Fibroblast of peridontal ligament (primary cell): ENCODE results near the gene C20orf173.
"Not testable (repeated sequence)": the region's sequence is repeated elsewhere in the genome, so short reads cannot be mapped to it uniquely, and the experiment has no call there.

Experiments
- DNase-seq: peaks from one replicate; pipeline ENCODE4 v3.0.0-alpha.2; 2010; ENCODE audit errors: extremely low read depth

C20orf173 gene

GRCh38 chr20:35529552-35529951, at the start of gene C20orf173:
Gene C20orf173, minus strand, starts transcription at chr20:35529652. Its CDS starts 279 bp downstream, at chr20:35529373.
- no peak for DNase-seq

- DNase-seq, result no peak
Observed at GRCh38 chr20:35579196-35579595, 49.7 kb upstream of the C20orf173 start.

- no peak for DNase-seq
Observed at GRCh38 chr20:35578469-35578868, 49.0 kb upstream of the C20orf173 start.

GRCh38 chr20:35576816-35577215, 47.4 kb upstream of the C20orf173 start:
- DNase-seq, result no peak

- no peak for DNase-seq
Observed at GRCh38 chr20:35575958-35576357, 46.5 kb upstream of the C20orf173 start.

GRCh38 chr20:35572838-35573237, 43.4 kb upstream of the C20orf173 start:
- DNase-seq, result no peak

- no peak for DNase-seq
Observed at GRCh38 chr20:35571555-35571954, 42.1 kb upstream of the C20orf173 start.

GRCh38 chr20:35568645-35569044, 39.2 kb upstream of the C20orf173 start:
- DNase-seq, result no peak

GRCh38 chr20:35564905-35565304, 35.5 kb upstream of the C20orf173 start:
- DNase-seq, result no peak

- DNase-seq, result no peak
Observed at GRCh38 chr20:35563834-35564233, 34.4 kb upstream of the C20orf173 start.

- DNase-seq, result no peak
Observed at GRCh38 chr20:35562541-35563110, 33.2 kb upstream of the C20orf173 start.

- DNase-seq, result no peak
Observed at GRCh38 chr20:35561671-35562070, 32.2 kb upstream of the C20orf173 start.

- DNase-seq, result peak; percentile 58
Observed at GRCh38 chr20:35561268-35561667, 31.8 kb upstream of the C20orf173 start.

GRCh38 chr20:35560541-35560940, 31.1 kb upstream of the C20orf173 start:
- DNase-seq, result no peak

- no peak for DNase-seq
Observed at GRCh38 chr20:35560105-35560511, 30.7 kb upstream of the C20orf173 start.

- no peak for DNase-seq
Observed at GRCh38 chr20:35559042-35559693, 29.7 kb upstream of the C20orf173 start.

- no peak for DNase-seq
Observed at GRCh38 chr20:35558451-35558850, 29.0 kb upstream of the C20orf173 start.

GRCh38 chr20:35556871-35557270, 27.4 kb upstream of the C20orf173 start:
- no peak for DNase-seq

GRCh38 chr20:35555951-35556645, 26.6 kb upstream of the C20orf173 start:
- DNase-seq, result no peak

GRCh38 chr20:35555461-35555860, 26.0 kb upstream of the C20orf173 start:
- not testable (repeated sequence) for DNase-seq

- DNase-seq, result no peak
Observed at GRCh38 chr20:35552914-35553313, 23.5 kb upstream of the C20orf173 start.

GRCh38 chr20:35551503-35551902, 22.1 kb upstream of the C20orf173 start:
- DNase-seq, result no peak

GRCh38 chr20:35547329-35547728, 17.9 kb upstream of the C20orf173 start:
- DNase-seq, result no peak
